Astrocyte (in vitro differentiated cells and primary cell): ENCODE results near the gene SULT2A1. TPM values are rescaled to one million over a fixed set of nuclear protein-coding genes. Genes with fewer than 3 reads are reported as not detected.

Experiments
- DNase-seq: peaks from one replicate; pipeline ENCODE4 v3.0.0-alpha.2; 2010; ENCODE audit warnings: low read depth
- FAIRE-seq: peaks from 2 replicates; lab custom pipeline; 2011; peaks lifted over from hg19 to GRCh38; lab: Jason Lieb, UNC
- H2AFZ ChIP-seq: 2 replicates; pipeline ENCODE4 v1.6.0; 2012; ENCODE audit warnings: low read depth, low read length, inconsistent platforms
- H3K27ac ChIP-seq: 2 replicates; pipeline ENCODE4 v1.5.1; 2011; ENCODE audit warnings: low read depth, low read length, inconsistent platforms
- H3K27me3 ChIP-seq: 2 replicates; pipeline ENCODE4 v1.6.0; 2011; ENCODE audit warnings: low read length, inconsistent platforms; ENCODE audit not compliant: insufficient read depth
- H3K36me3 ChIP-seq: 2 replicates; pipeline ENCODE4 v1.5.1; 2011; ENCODE audit warnings: low read length, inconsistent platforms; ENCODE audit not compliant: insufficient read depth
- H3K4me1 ChIP-seq: 2 replicates; pipeline ENCODE4 v1.5.1; 2011; ENCODE audit warnings: low read length, inconsistent platforms; ENCODE audit not compliant: insufficient read depth
- H3K4me2 ChIP-seq: 2 replicates; pipeline ENCODE4 v1.6.0; 2012; ENCODE audit warnings: low read length, inconsistent platforms
- H3K4me3 ChIP-seq: 2 replicates; pipeline ENCODE4 v1.5.1; 2011; ENCODE audit warnings: low read depth, mild to moderate bottlenecking, low read length, inconsistent platforms; ENCODE audit not compliant: insufficient read depth
- H3K79me2 ChIP-seq: 2 replicates; pipeline ENCODE4 v1.6.0; 2012; ENCODE audit warnings: mild to moderate bottlenecking, low read length, inconsistent platforms; ENCODE audit not compliant: insufficient read depth
- H3K9ac ChIP-seq: 2 replicates; pipeline ENCODE4 v1.6.0; 2012; ENCODE audit warnings: mild to moderate bottlenecking, low read length, inconsistent platforms
- H3K9me3 ChIP-seq: 2 replicates; pipeline ENCODE4 v1.5.1; 2012; ENCODE audit warnings: low read depth, mild to moderate bottlenecking, low read length, inconsistent platforms; ENCODE audit not compliant: insufficient read depth
- H4K20me1 ChIP-seq: 2 replicates; pipeline ENCODE4 v1.6.0; 2012; ENCODE audit warnings: low read length, inconsistent platforms; ENCODE audit not compliant: insufficient read depth
- H3K27ac Mint-ChIP-seq: one replicate; pipeline ENCODE4 v1.8.0; 2021; ENCODE audit warnings: mild to moderate bottlenecking, mixed read lengths; ENCODE audit not compliant: unreplicated experiment
- H3K27me3 Mint-ChIP-seq: one replicate; pipeline ENCODE4 v1.8.0; 2021; ENCODE audit warnings: low read depth, mixed read lengths; ENCODE audit not compliant: unreplicated experiment
- H3K36me3 Mint-ChIP-seq: one replicate; pipeline ENCODE4 v1.8.0; 2021; ENCODE audit warnings: low read depth, mixed read lengths; ENCODE audit not compliant: unreplicated experiment
- H3K4me1 Mint-ChIP-seq: one replicate; pipeline ENCODE4 v1.8.0; 2021; ENCODE audit warnings: low read depth, mixed read lengths; ENCODE audit not compliant: unreplicated experiment
- H3K4me3 Mint-ChIP-seq: one replicate; pipeline ENCODE4 v1.8.0; 2021; ENCODE audit warnings: mild to moderate bottlenecking, moderate library complexity, mixed read lengths; ENCODE audit not compliant: unreplicated experiment
- H3K9me3 Mint-ChIP-seq: one replicate; pipeline ENCODE4 v1.8.0; 2021; ENCODE audit warnings: mild to moderate bottlenecking, mixed read lengths; ENCODE audit not compliant: unreplicated experiment
- EZH2 ChIP-seq: IDR thresholded peaks from 2 replicates; pipeline ENCODE4 v1.6.1; 2012; ENCODE audit warnings: mild to moderate bottlenecking, low read length, inconsistent platforms; ENCODE audit not compliant: insufficient read depth
- total RNA-seq: library from RNA; stranded (reverse); gene quantifications from 2 replicates; pipeline ENCODE4 v1.2.1, GENCODE V29; 2021
- TF ChIP-seq, protein P1 (sequence below): IDR thresholded peaks from 2 replicates; pipeline ENCODE4 v1.5.1; 2011; ENCODE audit warnings: low read depth, mild to moderate bottlenecking, inconsistent platforms, low read length, moderate library complexity; ENCODE audit not compliant: insufficient read depth

SULT2A1 gene
- total RNA-seq, 1 donor from 2014 or later = not detected

DNA sequence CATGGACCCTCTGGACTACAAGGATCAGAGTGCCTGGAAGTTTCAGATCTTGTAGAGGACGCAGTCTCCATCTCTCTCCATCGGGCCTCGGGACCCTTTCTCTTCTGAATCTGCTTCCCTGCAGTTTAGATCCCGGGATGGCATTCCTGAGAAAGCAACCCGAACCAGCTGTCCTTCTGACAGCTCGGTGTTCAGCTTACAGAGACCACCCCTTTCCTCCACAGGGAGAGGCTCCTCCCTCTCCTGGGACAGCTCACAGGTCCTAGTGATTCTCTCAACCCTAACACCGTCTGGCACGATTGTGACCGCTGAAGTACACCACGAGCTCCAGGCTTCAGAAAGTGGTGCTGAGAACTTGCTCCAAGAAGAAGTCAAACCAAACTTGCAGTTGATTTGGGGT, 46.2 kb downstream of the SULT2A1 start:
- H3K4me3 ChIP-seq = no peak overlapping the region
- H3K27me3 ChIP-seq = no peaks in the 10 kb centered on the region
- FAIRE-seq (no peak), DNase-seq (no peak)
- H3K9ac ChIP-seq = no peak overlapping the region
- Mint-ChIP-seq H3K27me3 (peaks cover 17% of the 10 kb centered on the region), H3K36me3 (no peaks in the 10 kb centered on the region), H3K4me1 (no peaks in the 10 kb centered on the region), H3K27ac (no peak overlapping the region), H3K4me3 (no peak overlapping the region), H3K9me3 (no peaks in the 10 kb centered on the region)
- H2AFZ ChIP-seq = no peak overlapping the region
- H3K36me3 ChIP-seq = no peaks in the 10 kb centered on the region
- no peaks in the 10 kb centered on the region for H3K4me1 ChIP-seq
- H3K27ac ChIP-seq = no peak overlapping the region
- H3K4me2 ChIP-seq = no peak overlapping the region
- TF ChIP-seq, protein P1, sequence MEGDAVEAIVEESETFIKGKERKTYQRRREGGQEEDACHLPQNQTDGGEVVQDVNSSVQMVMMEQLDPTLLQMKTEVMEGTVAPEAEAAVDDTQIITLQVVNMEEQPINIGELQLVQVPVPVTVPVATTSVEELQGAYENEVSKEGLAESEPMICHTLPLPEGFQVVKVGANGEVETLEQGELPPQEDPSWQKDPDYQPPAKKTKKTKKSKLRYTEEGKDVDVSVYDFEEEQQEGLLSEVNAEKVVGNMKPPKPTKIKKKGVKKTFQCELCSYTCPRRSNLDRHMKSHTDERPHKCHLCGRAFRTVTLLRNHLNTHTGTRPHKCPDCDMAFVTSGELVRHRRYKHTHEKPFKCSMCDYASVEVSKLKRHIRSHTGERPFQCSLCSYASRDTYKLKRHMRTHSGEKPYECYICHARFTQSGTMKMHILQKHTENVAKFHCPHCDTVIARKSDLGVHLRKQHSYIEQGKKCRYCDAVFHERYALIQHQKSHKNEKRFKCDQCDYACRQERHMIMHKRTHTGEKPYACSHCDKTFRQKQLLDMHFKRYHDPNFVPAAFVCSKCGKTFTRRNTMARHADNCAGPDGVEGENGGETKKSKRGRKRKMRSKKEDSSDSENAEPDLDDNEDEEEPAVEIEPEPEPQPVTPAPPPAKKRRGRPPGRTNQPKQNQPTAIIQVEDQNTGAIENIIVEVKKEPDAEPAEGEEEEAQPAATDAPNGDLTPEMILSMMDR = no peak
- no peak for TF ChIP-seq EZH2
- H4K20me1 ChIP-seq = no peaks in the 10 kb centered on the region
- no peaks in the 10 kb centered on the region for H3K9me3 ChIP-seq
- no peaks in the 10 kb centered on the region for H3K79me2 ChIP-seq

DNA sequence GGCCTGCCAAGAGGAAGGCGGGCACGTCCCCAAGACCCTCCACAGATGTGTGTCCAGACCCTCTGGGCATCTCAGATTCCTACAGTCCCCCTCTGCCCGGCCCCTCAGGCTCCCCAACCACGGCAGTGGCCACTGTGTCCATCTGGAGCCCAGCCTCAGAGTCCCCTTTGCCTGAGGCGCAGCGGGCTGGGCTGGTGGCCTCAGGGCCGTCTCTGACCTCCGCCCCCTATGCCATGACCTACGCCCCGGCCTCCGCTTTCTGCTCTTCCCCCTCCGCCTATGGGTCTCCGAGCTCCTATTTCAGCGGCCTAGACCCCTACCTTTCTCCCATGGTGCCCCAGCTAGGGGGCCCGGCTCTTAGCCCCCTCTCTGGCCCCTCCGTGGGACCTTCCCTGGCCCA, 46.7 kb downstream of the SULT2A1 start:
- Histone ChIP-seq H3K27ac (no peak overlapping the region), H2AFZ (no peak overlapping the region), H3K4me1 (no peaks in the 10 kb centered on the region), H3K9me3 (no peaks in the 10 kb centered on the region), H3K4me2 (no peak overlapping the region), H3K9ac (no peak overlapping the region), H3K27me3 (no peaks in the 10 kb centered on the region), H3K4me3 (no peak overlapping the region), H3K79me2 (no peaks in the 10 kb centered on the region), H3K36me3 (no peaks in the 10 kb centered on the region), H4K20me1 (no peaks in the 10 kb centered on the region)
- Mint-ChIP-seq H3K9me3 (no peaks in the 10 kb centered on the region), H3K27ac (no peak overlapping the region), H3K36me3 (no peaks in the 10 kb centered on the region), H3K4me1 (no peaks in the 10 kb centered on the region), H3K4me3 (no peak overlapping the region), H3K27me3 (peaks cover 17% of the 10 kb centered on the region)
- FAIRE-seq (no peak), DNase-seq (no peak)
- no peak for TF ChIP-seq EZH2
- TF ChIP-seq, protein P1 = no peak

DNA sequence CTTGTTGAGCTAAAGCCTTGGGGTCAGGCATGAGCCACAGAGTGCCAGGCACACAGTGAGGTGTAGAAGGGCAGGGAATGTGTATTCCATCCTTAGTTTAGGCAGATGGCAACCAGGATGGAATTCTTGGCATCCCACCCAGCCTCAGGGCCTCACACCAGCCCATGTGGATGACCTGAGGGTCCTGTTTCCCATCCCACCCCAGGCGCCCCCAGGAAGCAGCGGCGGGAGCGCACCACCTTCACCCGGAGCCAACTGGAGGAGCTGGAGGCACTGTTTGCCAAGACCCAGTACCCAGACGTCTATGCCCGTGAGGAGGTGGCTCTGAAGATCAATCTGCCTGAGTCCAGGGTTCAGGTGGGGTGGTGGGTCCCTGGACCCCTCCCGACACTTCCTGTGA, 50.1 kb downstream of the SULT2A1 start:
- H3K36me3 Mint-ChIP-seq = no peaks in the 10 kb centered on the region
- Histone ChIP-seq H3K4me2 (no peak overlapping the region), H3K4me1 (no peaks in the 10 kb centered on the region), H3K9ac (no peak overlapping the region), H2AFZ (no peak overlapping the region), H3K27ac (no peak overlapping the region), H3K27me3 (no peaks in the 10 kb centered on the region), H3K9me3 (no peaks in the 10 kb centered on the region), H3K4me3 (no peak overlapping the region), H4K20me1 (no peaks in the 10 kb centered on the region), H3K79me2 (no peaks in the 10 kb centered on the region), H3K36me3 (no peaks in the 10 kb centered on the region)
- no peak for DNase-seq
- H3K27ac Mint-ChIP-seq = no peak overlapping the region
- H3K9me3 Mint-ChIP-seq = no peaks in the 10 kb centered on the region
- H3K27me3 Mint-ChIP-seq = peaks cover 2% of the 10 kb centered on the region
- TF ChIP-seq, protein P1 = no peak
- TF ChIP-seq EZH2 = no peak
- FAIRE-seq = no peak
- no peak overlapping the region for H3K4me3 Mint-ChIP-seq
- H3K4me1 Mint-ChIP-seq = no peaks in the 10 kb centered on the region
